ENCODE data around the gene BDP1. TPM values are rescaled to one million over a fixed set of nuclear protein-coding genes. Genes with fewer than 3 reads are reported as not detected.
A peak's percentile ranks its signal among the peaks of the same experiment; 100 is the strongest.
"Not testable (repeated sequence)": the region's sequence is repeated elsewhere in the genome, so short reads cannot be mapped to it uniquely, and the experiment has no call there.

Gene BDP1
- total RNA-seq, 1 donor from 2014 or later = 23.7 TPM

GRCh38 chr5:71445015-71445414, 10.4 kb upstream of the BDP1 start:
- peaks cover 60% of the 10 kb centered on the region for H3K27me3 Mint-ChIP-seq (ENCODE audit: unreplicated experiment)
- H3K9me3 Mint-ChIP-seq (ENCODE audit: unreplicated experiment); H3K27ac Mint-ChIP-seq (ENCODE audit: unreplicated experiment); H3K4me1 Mint-ChIP-seq (ENCODE audit: unreplicated experiment); DNase-seq (ENCODE audit: extremely low spot score, unreplicated experiment); H3K36me3 Mint-ChIP-seq (ENCODE audit: unreplicated experiment); H3K4me3 Mint-ChIP-seq (ENCODE audit: unreplicated experiment): not testable (repeated sequence)

- not testable (repeated sequence) for H3K4me3 Mint-ChIP-seq (ENCODE audit: unreplicated experiment); H3K4me1 Mint-ChIP-seq (ENCODE audit: unreplicated experiment); H3K9me3 Mint-ChIP-seq (ENCODE audit: unreplicated experiment); H3K27ac Mint-ChIP-seq (ENCODE audit: unreplicated experiment); H3K36me3 Mint-ChIP-seq (ENCODE audit: unreplicated experiment); DNase-seq (ENCODE audit: extremely low spot score, unreplicated experiment)
- H3K27me3 Mint-ChIP-seq (ENCODE audit: unreplicated experiment) = peaks cover 61% of the 10 kb centered on the region
Observed at GRCh38 chr5:71445523-71446152, 9.8 kb upstream of the BDP1 start.

GRCh38 chr5:71446540-71447216, 8.8 kb upstream of the BDP1 start:
- H3K27me3 Mint-ChIP-seq (ENCODE audit: unreplicated experiment) = peaks cover 56% of the 10 kb centered on the region
- not testable (repeated sequence) for H3K4me1 Mint-ChIP-seq (ENCODE audit: unreplicated experiment); H3K36me3 Mint-ChIP-seq (ENCODE audit: unreplicated experiment); H3K9me3 Mint-ChIP-seq (ENCODE audit: unreplicated experiment); H3K27ac Mint-ChIP-seq (ENCODE audit: unreplicated experiment); DNase-seq (ENCODE audit: extremely low spot score, unreplicated experiment); H3K4me3 Mint-ChIP-seq (ENCODE audit: unreplicated experiment)

GRCh38 chr5:71447218-71447808, 8.1 kb upstream of the BDP1 start:
- H3K36me3 Mint-ChIP-seq (ENCODE audit: unreplicated experiment); H3K9me3 Mint-ChIP-seq (ENCODE audit: unreplicated experiment); H3K4me3 Mint-ChIP-seq (ENCODE audit: unreplicated experiment); H3K4me1 Mint-ChIP-seq (ENCODE audit: unreplicated experiment); H3K27ac Mint-ChIP-seq (ENCODE audit: unreplicated experiment); DNase-seq (ENCODE audit: extremely low spot score, unreplicated experiment): not testable (repeated sequence)
- TF ChIP-seq CTCF (IDR thresholded peaks at IDR 0.05) = peak; percentile 58
- H3K27me3 Mint-ChIP-seq (ENCODE audit: unreplicated experiment) = peaks cover 57% of the 10 kb centered on the region

- Mint-ChIP-seq H3K27me3 (ENCODE audit: unreplicated experiment) (peaks cover 27% of the 10 kb centered on the region), H3K4me3 (ENCODE audit: unreplicated experiment) (no peak overlapping the region), H3K4me1 (ENCODE audit: unreplicated experiment) (peaks cover 18% of the 10 kb centered on the region), H3K27ac (ENCODE audit: unreplicated experiment) (no peak overlapping the region), H3K9me3 (ENCODE audit: unreplicated experiment) (no peaks in the 10 kb centered on the region), H3K36me3 (ENCODE audit: unreplicated experiment) (no peaks in the 10 kb centered on the region)
- DNase-seq (ENCODE audit: extremely low spot score, unreplicated experiment) = no peak
- TF ChIP-seq CTCF (IDR thresholded peaks at IDR 0.05) = no peak
Observed at GRCh38 chr5:71452876-71453275, 2.6 kb upstream of the BDP1 start.

- Mint-ChIP-seq H3K4me1 (ENCODE audit: unreplicated experiment) (peaks cover 21% of the 10 kb centered on the region), H3K27ac (ENCODE audit: unreplicated experiment) (peak overlapping the region; percentile 97), H3K9me3 (ENCODE audit: unreplicated experiment) (no peaks in the 10 kb centered on the region), H3K27me3 (ENCODE audit: unreplicated experiment) (peaks cover 16% of the 10 kb centered on the region), H3K4me3 (ENCODE audit: unreplicated experiment) (peak overlapping the region; percentile 99), H3K36me3 (ENCODE audit: unreplicated experiment) (peaks cover 9% of the 10 kb centered on the region)
- no peak for TF ChIP-seq CTCF (IDR thresholded peaks at IDR 0.05)
- no peak for DNase-seq (ENCODE audit: extremely low spot score, unreplicated experiment)
Observed at GRCh38 chr5:71454913-71455312, 538 bp upstream of the BDP1 start.
